K562 (cell line): ENCODE measurements around the gene ZKSCAN5. TPM values are rescaled to one million over a fixed set of nuclear protein-coding genes. Genes with fewer than 3 reads are reported as not detected.

Source experiments
- BCOR ChIP-seq: fragments of 450-650 bp; IDR thresholded peaks from 2 replicates; pipeline ENCODE4 v1.6.1; 2016
- C11orf30 ChIP-seq: fragments of 450-650 bp; IDR thresholded peaks from 2 replicates; pipeline ENCODE4 v1.6.1; 2016; ENCODE audit warnings: low read depth, mild to moderate bottlenecking
- ETV1 ChIP-seq: fragments of 450-650 bp; conservative IDR thresholded peaks from 2 replicates; pipeline ENCODE4 v1.6.1; 2016; ENCODE audit warnings: missing genetic modification characterization, control low read depth, low read depth, missing compliant biosample characterization
- FOXJ3 ChIP-seq: sonication (generic); formaldehyde crosslinking; IDR thresholded peaks from 2 replicates; pipeline ENCODE4 v1.4.0; 2020; ENCODE audit warnings: mild to moderate bottlenecking, missing genetic modification reagents
- HDAC2 ChIP-seq: fragments of 450-650 bp; IDR thresholded peaks from 2 replicates; pipeline ENCODE4 v1.6.1; 2016; ENCODE audit warnings: mild to moderate bottlenecking
- KDM1A ChIP-seq, 2 experiments: fragments of 450-650 bp; IDR thresholded peaks; 2 replicates each; pipeline ENCODE4 v1.6.1; 2016; ENCODE audit warnings: mild to moderate bottlenecking in 2 of 2
- KLF16 ChIP-seq: IDR thresholded peaks from 2 replicates; pipeline ENCODE4 v1.6.1; 2016; ENCODE audit warnings: antibody characterized with exemption
- MAFK ChIP-seq: IDR thresholded peaks from 2 replicates; pipeline ENCODE4 v1.6.1; 2011; ENCODE audit warnings: low read length, improper control_type of control experiment
- NFXL1 ChIP-seq: fragments of 450-650 bp; formaldehyde crosslinking; IDR thresholded peaks from 2 replicates; pipeline ENCODE4 v1.4.0; 2021; ENCODE audit warnings: mild to moderate bottlenecking
- RCOR1 ChIP-seq, 2 experiments: IDR thresholded peaks; 2 replicates each; pipeline ENCODE4 v1.6.1; 2012; ENCODE audit warnings: low read depth in 2 of 2, low read length in 2 of 2, borderline replicate concordance in 1 of 2, improper control_type of control experiment in 1 of 2
- SMC3 ChIP-seq: conservative IDR thresholded peaks from 2 replicates; pipeline ENCODE4 v1.6.1; 2011; ENCODE audit warnings: low read depth, low read length, improper control_type of control experiment; ENCODE audit not compliant: insufficient read depth
- SRSF3 ChIP-seq: fragments of 200-400 bp; formaldehyde crosslinking; IDR thresholded peaks from 2 replicates; pipeline ENCODE4 v1.6.1; 2016; ENCODE audit warnings: mild to moderate bottlenecking, low read length, moderate library complexity; ENCODE audit not compliant: insufficient read depth
- TAF15 ChIP-seq: fragments of 200-400 bp; formaldehyde crosslinking; IDR thresholded peaks from 2 replicates; pipeline ENCODE4 v1.6.1; 2017; ENCODE audit warnings: mild to moderate bottlenecking, low read depth, low read length, moderate library complexity
- TAL1 ChIP-seq: fragments of 450-650 bp; IDR thresholded peaks from 2 replicates; pipeline ENCODE4 v1.6.1; 2016; ENCODE audit warnings: mild to moderate bottlenecking
- TEAD4 ChIP-seq, 2 experiments: sonication (generic) in 1 of 2; formaldehyde crosslinking in 1 of 2; IDR thresholded peaks; 2 replicates each; pipeline versions ENCODE4 v1.6.1 to v1.8.0; 2012 to 2022; ENCODE audit warnings: borderline replicate concordance in 1 of 2, inconsistent platforms in 1 of 2, low read length in 1 of 2, mild to moderate bottlenecking in 1 of 2, missing genetic modification reagents in 1 of 2
- THRAP3 ChIP-seq: fragments of 450-650 bp; IDR thresholded peaks from 2 replicates; pipeline ENCODE4 v1.6.1; 2016; ENCODE audit warnings: mild to moderate bottlenecking, inconsistent platforms, borderline replicate concordance
- TRIM24 ChIP-seq, 2 experiments: fragments of 450-650 bp; IDR thresholded peaks; 2 replicates each; pipeline ENCODE4 v1.6.1; 2016
- ZC3H8 ChIP-seq: fragments of 450-650 bp; IDR thresholded peaks from 2 replicates; pipeline ENCODE4 v1.6.1; 2017
- ZNF133 ChIP-seq: fragments of 250-450 bp; sonication (Bioruptor Pico); IDR thresholded peaks from 2 replicates; pipeline ENCODE4 v1.4.0; 2020; ENCODE audit warnings: mild to moderate bottlenecking
- ZNF184 ChIP-seq: sonication (generic); formaldehyde crosslinking; IDR thresholded peaks from 2 replicates; pipeline ENCODE4 v1.5.0; 2020; ENCODE audit warnings: missing genetic modification reagents
- ZNF347 ChIP-seq: fragments of 450-650 bp; formaldehyde crosslinking; IDR thresholded peaks from 2 replicates; pipeline ENCODE4 v1.4.0; 2020; ENCODE audit warnings: low read depth, mild to moderate bottlenecking, moderate library complexity
- ZNF431 ChIP-seq: sonication (generic); formaldehyde crosslinking; IDR thresholded peaks from 2 replicates; pipeline ENCODE4 v1.8.0; 2022; ENCODE audit warnings: mild to moderate bottlenecking, missing genetic modification reagents
- ZNF584 ChIP-seq: fragments of 200-800 bp; sonication (Bioruptor generic); IDR thresholded peaks from 2 replicates; pipeline ENCODE4 v1.6.1; 2016; ENCODE audit warnings: low read depth, mild to moderate bottlenecking, missing genetic modification characterization, missing compliant biosample characterization
- ZNF695 ChIP-seq: fragments of 450-650 bp; formaldehyde crosslinking; IDR thresholded peaks from 2 replicates; pipeline ENCODE4 v1.4.0; 2020; ENCODE audit warnings: mild to moderate bottlenecking, moderate library complexity
- ZNF75A ChIP-seq: fragments of 450-650 bp; formaldehyde crosslinking; IDR thresholded peaks from 2 replicates; pipeline ENCODE4 v1.4.0; 2020; ENCODE audit warnings: mild to moderate bottlenecking
- polyA plus RNA-seq, 8 experiments: library from polyadenylated mRNA; depleted of rRNA in 4 of 8; stranded (reverse) in 5 of 8; unstranded in 3 of 8; fragments of >200 nt; fragmentation: Nextera tagmentation in 2 of 8; fragmentation: Illumina TruSeq in 1 of 8; extraction: Ambion mirVana in 2 of 8; extraction: Trizol in 1 of 8; gene quantifications; 2 replicates each; pipeline versions ENCODE4 v1.2.1 to v1.2.3, GENCODE V29; 2011 to 2014; ENCODE audit warnings: inconsistent platforms in 1 of 8, missing spikeins in 1 of 8
- total RNA-seq, 7 experiments: library from RNA; depleted of rRNA in 6 of 7; stranded (reverse); fragments of >200 nt in 6 of 7; fragmentation: Illumina TruSeq in 2 of 7; extraction: Trizol in 2 of 7; gene quantifications; 2 replicates each; pipeline versions ENCODE4 v1.2.1 to v1.2.3, GENCODE V29; 2011 to 2021; ENCODE audit warnings: low replicate concordance in 1 of 7
- TF ChIP-seq, protein P1 (sequence below), 2 experiments: fragments of 150-350 bp in 1 of 2; IDR thresholded peaks; 2 replicates each; pipeline ENCODE4 v1.6.1; 2012 to 2016; ENCODE audit warnings: low read depth in 2 of 2, low read length in 2 of 2, mild to moderate bottlenecking in 1 of 2, moderate library complexity in 1 of 2
- TF ChIP-seq, protein P2 (sequence below): fragments of 250-450 bp; sonication (Bioruptor Pico); IDR thresholded peaks from 2 replicates; pipeline ENCODE4 v1.5.0; 2020; ENCODE audit warnings: mild to moderate bottlenecking, borderline replicate concordance

ZKSCAN5 gene
- total and polyA plus RNA-seq, 9 of the 15 experiments (the other 6 are each of a cell fraction or from before 2014, with no cell fraction given): 4.2 to 19.0 (median 15.0) TPM

DNA sequence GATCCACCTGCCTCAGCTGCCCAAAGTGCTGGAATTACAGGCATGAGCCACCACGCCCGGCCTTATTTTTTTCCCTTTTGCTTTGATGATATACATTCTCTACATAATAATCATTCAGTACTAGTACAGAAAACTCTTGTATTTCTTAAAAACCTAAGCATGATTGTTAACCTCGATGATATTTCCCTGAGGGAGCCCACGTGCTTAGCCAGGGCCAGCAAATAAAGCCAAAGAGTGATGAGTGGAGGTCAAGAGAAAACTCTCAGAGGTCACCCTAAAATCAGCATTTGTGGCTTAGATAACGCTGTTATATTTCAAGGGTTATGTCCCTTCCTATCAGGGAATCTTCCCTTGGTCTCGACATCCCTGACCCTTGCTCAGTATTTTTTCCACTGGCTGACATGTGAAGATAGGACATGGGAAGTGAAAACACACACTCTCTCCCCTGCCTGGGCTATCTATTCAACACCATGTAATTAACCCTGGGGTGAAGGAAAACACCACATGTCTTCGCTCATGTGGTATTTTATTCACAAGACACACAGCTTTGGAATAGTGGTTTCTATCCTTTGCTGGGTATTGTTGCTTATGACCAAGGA lies 34.9 kb downstream of the ZKSCAN5 start (continued):
- no peak for TF ChIP-seq TAF15
- peak; percentile 74 for TF ChIP-seq TEAD4 (IDR thresholded peaks at IDR 0.05; ENCODE audit: low read length)
- TF ChIP-seq TEAD4 (CRISPR knock-in tag; IDR thresholded peaks at IDR 0.05; ENCODE audit: borderline replicate concordance): no peak
- peak; percentile 57; the same call in 1 of the 2 replicates for TF ChIP-seq HDAC2
- TF ChIP-seq MAFK: no peak
- no peak for TF ChIP-seq ZNF133 (CRISPR knock-in tag)
- no peak for TF ChIP-seq ZNF695 (CRISPR knock-in tag)
- TF ChIP-seq C11orf30: no peak
- TF ChIP-seq KLF16: peak; percentile 37; the same call in 1 of the 2 replicates
- peak; percentile 48; the same call in 1 of the 2 replicates for TF ChIP-seq ZNF75A (CRISPR knock-in tag)
- no peak for TF ChIP-seq SMC3
- TF ChIP-seq FOXJ3: no peak
- no peak for TF ChIP-seq ZNF584 (CRISPR knock-in tag)
- no peak for TF ChIP-seq ZC3H8
- no peak for TF ChIP-seq SRSF3
- TF ChIP-seq ETV1: no peak
- TF ChIP-seq BCOR: no peak
- TF ChIP-seq, protein P1, sequence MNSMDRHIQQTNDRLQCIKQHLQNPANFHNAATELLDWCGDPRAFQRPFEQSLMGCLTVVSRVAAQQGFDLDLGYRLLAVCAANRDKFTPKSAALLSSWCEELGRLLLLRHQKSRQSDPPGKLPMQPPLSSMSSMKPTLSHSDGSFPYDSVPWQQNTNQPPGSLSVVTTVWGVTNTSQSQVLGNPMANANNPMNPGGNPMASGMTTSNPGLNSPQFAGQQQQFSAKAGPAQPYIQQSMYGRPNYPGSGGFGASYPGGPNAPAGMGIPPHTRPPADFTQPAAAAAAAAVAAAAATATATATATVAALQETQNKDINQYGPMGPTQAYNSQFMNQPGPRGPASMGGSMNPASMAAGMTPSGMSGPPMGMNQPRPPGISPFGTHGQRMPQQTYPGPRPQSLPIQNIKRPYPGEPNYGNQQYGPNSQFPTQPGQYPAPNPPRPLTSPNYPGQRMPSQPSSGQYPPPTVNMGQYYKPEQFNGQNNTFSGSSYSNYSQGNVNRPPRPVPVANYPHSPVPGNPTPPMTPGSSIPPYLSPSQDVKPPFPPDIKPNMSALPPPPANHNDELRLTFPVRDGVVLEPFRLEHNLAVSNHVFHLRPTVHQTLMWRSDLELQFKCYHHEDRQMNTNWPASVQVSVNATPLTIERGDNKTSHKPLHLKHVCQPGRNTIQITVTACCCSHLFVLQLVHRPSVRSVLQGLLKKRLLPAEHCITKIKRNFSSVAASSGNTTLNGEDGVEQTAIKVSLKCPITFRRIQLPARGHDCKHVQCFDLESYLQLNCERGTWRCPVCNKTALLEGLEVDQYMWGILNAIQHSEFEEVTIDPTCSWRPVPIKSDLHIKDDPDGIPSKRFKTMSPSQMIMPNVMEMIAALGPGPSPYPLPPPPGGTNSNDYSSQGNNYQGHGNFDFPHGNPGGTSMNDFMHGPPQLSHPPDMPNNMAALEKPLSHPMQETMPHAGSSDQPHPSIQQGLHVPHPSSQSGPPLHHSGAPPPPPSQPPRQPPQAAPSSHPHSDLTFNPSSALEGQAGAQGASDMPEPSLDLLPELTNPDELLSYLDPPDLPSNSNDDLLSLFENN (IDR thresholded peaks at IDR 0.05; ENCODE audit: low read depth in 2 of 2, low read length in 2 of 2): no peak
- peak; percentile 36 for TF ChIP-seq TAL1
- TF ChIP-seq TRIM24 (IDR thresholded peaks at IDR 0.05): peak in 1 of 2 experiments; percentile 22; a peak in 1 of 4 replicates
- TF ChIP-seq ZNF431 (CRISPR knock-in tag): no peak
- TF ChIP-seq KDM1A (IDR thresholded peaks at IDR 0.05): peak; percentile 87 to 90; a peak in 3 of 4 replicates
- TF ChIP-seq ZNF184: no peak
- TF ChIP-seq NFXL1 (CRISPR knock-in tag): no peak
- TF ChIP-seq RCOR1 (IDR thresholded peaks at IDR 0.05; ENCODE audit: borderline replicate concordance in 1 of 2, low read depth in 2 of 2, low read length in 2 of 2): peak in 1 of 2 experiments; percentile 89; a peak in 2 of 4 replicates
- TF ChIP-seq, protein P2, sequence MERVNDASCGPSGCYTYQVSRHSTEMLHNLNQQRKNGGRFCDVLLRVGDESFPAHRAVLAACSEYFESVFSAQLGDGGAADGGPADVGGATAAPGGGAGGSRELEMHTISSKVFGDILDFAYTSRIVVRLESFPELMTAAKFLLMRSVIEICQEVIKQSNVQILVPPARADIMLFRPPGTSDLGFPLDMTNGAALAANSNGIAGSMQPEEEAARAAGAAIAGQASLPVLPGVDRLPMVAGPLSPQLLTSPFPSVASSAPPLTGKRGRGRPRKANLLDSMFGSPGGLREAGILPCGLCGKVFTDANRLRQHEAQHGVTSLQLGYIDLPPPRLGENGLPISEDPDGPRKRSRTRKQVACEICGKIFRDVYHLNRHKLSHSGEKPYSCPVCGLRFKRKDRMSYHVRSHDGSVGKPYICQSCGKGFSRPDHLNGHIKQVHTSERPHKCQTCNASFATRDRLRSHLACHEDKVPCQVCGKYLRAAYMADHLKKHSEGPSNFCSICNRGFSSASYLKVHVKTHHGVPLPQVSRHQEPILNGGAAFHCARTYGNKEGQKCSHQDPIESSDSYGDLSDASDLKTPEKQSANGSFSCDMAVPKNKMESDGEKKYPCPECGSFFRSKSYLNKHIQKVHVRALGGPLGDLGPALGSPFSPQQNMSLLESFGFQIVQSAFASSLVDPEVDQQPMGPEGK (CRISPR knock-in tag): no peak
- no peak for TF ChIP-seq THRAP3
- no peak for TF ChIP-seq ZNF347 (CRISPR knock-in tag)
